Mammary epithelial cell (primary cell): ENCODE results near the gene FGF14.

Experiments used
- EZH2 ChIP-seq: IDR thresholded peaks from 2 replicates; pipeline ENCODE4 v1.6.1; 2012; ENCODE audit warnings: low read length, inconsistent platforms, borderline replicate concordance
- TF ChIP-seq, protein P1 (sequence below), 2 donors: IDR thresholded peaks in 1 of 2; conservative IDR thresholded peaks in 1 of 2; 2 replicates each; pipeline ENCODE4 v1.5.1; 2011 to 2012; ENCODE audit warnings: inconsistent platforms in 2 of 2, low read length in 2 of 2, mild to moderate bottlenecking in 2 of 2, control low read depth in 1 of 2, low read depth in 1 of 2; ENCODE audit not compliant: insufficient read depth in 1 of 2; ENCODE audit errors: extremely low read depth in 1 of 2

DNA sequence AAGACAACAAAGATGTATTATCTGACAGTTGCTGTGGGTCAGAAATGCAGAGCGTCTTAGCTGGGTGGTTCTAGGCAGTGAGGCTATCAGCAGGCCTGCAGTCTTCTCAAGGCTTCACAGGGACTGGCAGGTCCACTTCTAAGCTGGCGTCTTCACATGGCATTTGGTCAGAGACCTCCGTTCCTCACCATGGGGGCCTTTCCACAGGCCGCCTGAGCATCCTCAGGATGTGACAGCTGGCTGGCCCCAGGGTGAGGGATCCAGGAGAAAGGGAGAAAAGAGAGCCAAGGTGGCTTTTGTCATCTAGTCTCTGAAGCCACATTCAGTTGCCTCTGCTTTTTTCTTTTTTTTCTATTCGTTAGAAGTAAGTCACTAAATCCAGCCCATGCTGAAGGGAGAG lies 50.3 kb downstream of the FGF14 start:
- TF ChIP-seq, protein P1, sequence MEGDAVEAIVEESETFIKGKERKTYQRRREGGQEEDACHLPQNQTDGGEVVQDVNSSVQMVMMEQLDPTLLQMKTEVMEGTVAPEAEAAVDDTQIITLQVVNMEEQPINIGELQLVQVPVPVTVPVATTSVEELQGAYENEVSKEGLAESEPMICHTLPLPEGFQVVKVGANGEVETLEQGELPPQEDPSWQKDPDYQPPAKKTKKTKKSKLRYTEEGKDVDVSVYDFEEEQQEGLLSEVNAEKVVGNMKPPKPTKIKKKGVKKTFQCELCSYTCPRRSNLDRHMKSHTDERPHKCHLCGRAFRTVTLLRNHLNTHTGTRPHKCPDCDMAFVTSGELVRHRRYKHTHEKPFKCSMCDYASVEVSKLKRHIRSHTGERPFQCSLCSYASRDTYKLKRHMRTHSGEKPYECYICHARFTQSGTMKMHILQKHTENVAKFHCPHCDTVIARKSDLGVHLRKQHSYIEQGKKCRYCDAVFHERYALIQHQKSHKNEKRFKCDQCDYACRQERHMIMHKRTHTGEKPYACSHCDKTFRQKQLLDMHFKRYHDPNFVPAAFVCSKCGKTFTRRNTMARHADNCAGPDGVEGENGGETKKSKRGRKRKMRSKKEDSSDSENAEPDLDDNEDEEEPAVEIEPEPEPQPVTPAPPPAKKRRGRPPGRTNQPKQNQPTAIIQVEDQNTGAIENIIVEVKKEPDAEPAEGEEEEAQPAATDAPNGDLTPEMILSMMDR (conservative IDR thresholded peaks at IDR 0.05 in 1 of 2, IDR thresholded peaks at IDR 0.05 in 1 of 2; ENCODE audit: extremely low read depth in 1 of 2, insufficient read depth in 1 of 2, low read depth in 1 of 2, low read length in 2 of 2): no peak
- no peak for TF ChIP-seq EZH2
